Fibroblast of the conjunctiva (primary cell): ENCODE measurements around the gene TMEM151B.

ENCODE experiments used
- DNase-seq: peaks from one replicate; pipeline ENCODE4 v3.0.0-alpha.2; 2010; ENCODE audit warnings: low read depth

Gene TMEM151B

GRCh38 chr6:44232676-44233566 lies 37.3 kb upstream of the TMEM151B start:
- no peak for DNase-seq

GRCh38 chr6:44233567-44234100 lies 36.6 kb upstream of the TMEM151B start:
- no peak for DNase-seq

DNA sequence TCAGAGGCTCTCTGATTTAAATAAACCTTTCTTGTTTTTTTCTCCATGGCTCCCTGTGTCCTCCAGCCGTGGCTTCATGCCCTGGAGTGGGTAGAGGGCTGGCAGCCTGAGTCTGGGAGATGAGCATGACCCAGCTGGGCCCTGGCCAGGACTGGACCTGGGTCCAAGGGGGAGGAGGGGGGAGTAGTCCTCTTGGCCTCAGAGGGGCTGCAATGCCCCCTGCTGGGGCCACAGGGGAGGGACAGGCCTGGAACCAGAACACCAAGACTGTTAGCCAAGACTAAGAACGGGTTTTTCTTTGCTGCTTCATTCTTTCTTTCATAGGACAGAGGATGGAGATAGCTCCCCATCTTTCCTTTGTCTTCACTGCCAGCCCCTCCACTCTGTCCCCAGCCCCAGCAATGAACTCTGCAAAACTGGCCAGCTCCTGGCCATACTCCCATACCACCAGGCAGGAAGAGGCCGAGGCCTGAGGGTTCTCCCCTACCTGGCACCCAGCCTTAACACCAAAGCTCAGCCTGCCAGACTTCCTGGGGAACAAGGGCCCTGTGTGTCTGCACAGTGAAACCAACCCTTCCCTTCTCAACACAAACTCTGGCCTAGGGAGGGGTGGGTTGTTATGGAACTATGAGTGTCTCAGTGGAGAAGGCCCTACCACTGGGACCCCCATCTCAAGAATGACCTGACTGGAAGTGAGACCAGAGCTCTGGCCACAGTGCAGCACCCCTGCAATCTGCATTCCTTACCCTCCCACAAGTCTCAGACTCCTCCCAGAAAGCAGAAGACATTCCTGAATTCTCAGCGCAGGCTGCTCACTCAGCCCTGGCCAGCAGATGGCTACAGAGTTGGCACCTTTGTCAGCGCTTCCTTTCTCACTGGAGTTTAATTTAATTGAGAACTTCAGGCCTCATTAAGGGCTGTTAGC lies 35.9 kb upstream of the TMEM151B start:
- DNase-seq: peak; percentile 63

DNA sequence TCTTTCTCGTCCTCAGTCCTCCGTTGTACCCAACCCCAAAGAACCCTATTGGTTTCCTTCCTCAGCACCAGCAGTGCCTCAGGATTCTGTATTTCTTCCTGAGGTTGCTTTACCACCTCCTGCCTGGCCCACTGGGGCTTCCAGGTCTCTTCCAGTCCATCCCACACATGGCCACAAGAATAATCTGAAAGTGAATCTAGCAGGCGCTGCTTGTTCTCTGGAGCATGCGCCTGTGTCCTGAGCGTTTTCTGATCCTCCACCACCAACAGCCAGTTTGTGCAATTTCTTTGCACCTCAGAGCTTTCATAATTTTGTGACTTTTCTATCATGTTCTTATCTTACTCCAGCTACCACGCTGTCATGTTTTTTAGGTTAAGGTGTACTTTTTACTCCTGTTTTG lies 35.0 kb upstream of the TMEM151B start:
- DNase-seq: no peak

GRCh38 chr6:44235891-44236516 lies 34.2 kb upstream of the TMEM151B start:
- no peak for DNase-seq

DNA sequence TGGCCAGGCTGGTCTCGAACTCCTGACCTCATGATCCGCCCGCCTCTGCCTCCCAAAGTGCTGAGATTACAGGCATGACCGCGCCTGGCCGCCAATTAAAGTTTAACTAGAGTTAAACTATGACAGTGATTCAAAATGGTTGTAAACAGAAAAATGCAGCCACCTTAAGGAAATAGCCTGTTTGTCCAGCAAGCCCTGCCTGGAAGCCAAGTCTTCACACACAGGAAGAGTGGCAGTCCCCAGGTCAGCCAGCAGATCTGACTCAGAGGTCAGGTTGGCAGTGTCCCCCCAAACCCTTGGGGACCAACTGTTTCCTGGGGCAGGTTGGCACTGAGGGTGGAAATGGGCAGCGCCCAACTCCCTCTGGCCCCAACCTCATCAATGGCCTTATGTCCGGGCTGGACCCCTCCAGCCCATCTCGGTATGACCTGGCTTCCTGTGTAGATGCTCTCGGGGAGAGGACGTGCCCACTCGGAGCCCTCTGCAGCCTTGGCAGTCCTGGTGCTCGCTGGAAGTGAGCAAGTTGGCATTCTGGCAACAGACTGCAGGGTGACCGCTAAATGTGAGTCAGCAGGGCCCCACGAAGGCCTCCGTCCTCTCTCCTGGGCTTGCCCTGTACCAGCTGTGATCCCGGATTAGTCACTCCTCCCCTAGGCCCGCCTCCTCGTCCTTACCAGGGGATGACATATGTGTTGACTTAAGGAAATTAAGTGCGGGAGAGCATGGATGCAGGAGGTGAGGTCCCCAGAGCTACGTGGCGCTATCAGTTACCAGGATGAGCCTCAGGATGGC lies 33.0 kb upstream of the TMEM151B start:
- DNase-seq: peak; percentile 86

DNA sequence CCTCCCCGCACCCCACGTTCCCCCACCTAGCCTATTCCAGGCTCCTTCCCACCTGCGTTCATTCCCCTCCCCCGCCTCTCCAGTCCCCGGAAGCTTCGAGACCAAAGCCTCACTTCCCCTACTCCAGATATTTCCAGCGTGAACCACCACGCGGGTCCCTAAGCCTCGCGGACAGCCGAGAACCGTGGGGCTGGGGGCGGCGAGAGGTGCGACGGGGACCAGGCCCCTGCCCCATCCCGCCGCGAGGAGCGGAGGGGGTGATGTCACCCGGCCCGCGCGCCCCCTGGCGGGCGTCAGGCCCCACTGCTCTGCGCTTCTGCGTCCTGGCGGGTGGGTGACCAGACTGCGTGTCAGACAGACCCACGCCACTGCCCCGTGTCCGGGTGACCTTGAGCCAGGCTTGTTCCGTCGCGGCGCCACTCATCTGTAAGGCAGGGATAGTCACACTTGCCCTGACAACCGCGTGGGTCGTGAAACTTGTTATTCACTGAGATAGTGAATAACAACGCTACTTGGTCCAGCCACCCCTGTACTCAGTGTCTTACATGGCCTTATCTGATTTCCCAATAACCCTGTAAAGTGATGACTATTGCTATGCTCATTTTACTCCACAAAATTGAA lies 32.3 kb upstream of the TMEM151B start:
- no peak for DNase-seq

DNA sequence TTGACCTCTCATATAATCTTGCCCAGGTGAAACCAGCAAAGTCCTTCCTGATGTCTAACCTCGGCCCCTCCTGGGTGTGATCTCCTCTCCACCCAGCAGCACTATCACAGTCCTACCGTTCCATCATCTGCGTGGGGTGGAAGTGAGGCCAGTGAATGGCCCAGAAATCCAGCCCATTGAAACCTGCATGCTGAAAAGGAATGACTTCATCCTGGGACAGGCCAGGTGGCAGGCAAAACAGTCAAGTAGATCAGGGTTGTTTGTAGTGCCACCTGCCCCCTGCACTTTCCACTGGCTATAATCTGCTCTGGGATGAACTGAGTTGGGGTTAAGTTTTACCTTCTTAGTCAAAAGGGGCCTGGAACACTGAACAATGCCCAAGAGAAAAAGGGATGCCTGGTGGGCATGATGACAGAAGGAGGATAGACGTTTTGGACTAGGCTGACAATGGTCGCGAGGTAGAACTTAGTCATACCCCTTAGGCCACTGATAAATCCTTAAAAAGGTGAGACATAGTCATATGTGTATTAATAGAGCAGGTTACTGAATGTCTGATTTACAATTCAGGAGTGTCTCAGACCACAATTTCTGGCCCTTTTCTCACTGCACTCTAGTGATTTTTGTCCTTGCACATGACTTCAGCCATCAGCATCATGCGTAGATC lies 31.4 kb upstream of the TMEM151B start:
- no peak for DNase-seq

DNA sequence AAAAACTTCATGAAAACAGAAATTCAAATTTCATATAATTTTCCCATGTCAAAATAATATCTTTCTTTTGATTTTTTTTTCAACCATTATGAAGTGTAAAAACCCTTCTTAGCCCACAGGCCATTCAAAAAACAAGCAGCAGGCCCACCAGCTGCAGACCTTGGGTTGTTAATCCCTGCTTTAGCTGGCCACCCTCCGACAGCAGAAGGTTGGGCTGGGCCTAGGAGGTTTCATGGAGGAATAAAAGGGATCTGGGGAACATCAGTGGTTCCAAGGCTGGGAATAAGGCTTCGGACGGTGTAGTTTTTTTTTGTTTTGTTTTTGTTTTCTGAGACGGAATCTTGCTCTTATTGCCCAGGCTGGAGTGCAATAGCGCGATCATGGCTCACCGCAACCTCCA lies 26.9 kb upstream of the TMEM151B start:
- no peak for DNase-seq

DNA sequence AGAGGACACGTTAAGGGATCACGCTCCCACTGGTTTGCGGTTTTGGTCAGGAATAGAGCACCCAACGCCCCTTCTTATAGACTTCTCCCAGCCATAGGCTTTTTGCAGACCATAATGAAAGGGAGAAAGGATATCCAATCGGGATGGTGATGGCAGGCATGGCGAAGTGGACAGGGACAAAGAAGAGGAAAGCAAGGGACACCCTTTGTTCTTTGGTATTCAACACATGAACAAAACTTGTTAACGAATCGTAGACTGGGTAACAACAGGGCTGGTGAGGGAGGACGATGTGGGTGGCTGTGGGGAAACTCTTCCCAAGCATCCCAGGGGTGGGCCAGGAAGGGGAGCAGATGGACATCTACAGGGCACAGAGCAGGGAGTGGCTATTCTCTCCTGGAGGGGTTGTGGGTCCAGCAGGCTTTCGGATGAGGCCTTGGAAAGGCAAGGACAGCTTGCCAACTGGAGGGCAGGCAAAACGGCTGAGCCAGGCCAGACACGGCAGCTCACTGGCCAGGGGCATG lies 24.8 kb upstream of the TMEM151B start:
- DNase-seq: no peak

GRCh38 chr6:44245912-44246662 lies 24.2 kb upstream of the TMEM151B start:
- no peak for DNase-seq

GRCh38 chr6:44246663-44247337 lies 23.4 kb upstream of the TMEM151B start, which contains the start of gene HSP90AB1:
Gene HSP90AB1 (plus strand): TSS chr6:44247101. CDS start chr6:44248630, 1,529 bp downstream.
- DNase-seq: peak; percentile 97

DNA sequence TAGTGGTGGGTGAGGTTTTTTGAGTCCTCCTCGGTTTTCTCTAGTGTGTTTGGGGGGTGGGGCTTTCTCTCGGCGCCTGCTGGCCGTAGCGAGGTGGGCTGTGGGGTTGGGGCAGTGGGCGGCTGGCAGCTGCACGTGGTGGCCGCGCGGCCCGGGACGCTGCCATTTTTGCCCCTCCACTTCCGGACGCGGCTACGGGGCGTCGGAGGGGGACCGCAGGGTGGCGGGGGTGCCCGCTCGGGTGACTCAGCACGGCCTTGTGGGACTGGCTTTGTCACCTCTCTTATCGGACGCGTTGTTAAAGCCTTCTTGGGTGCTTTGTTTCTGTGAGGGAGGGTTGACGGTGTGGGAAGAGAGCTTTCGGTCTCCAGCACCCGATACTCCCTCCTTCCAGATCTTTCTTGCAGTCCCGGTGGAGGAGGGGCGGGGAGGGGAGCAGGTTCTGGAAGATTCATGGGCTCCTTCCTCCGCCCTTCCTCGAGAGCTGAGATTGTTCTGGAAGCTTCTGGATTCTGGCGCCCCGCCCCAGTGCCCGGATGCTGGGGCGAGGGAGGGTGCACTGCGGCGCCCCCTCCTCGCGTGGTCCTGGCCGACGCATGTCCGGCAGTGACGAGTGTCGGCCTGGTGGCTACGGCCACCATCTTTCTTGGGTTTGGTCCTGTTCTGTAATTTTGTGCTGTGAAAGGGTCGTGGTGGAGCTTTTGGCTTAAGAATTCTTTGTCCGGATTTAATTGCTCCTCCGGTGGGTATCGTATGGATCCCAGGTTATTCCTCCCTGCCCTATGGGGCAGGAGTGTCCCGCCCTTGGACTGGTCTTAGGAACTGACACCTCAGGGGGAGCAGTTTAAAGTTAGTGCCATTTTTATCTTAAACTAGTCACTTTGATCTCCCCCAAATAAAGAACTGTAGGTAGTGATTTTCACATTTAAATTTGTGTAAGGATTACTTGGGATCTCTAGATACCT lies 22.6 kb upstream of the TMEM151B start:
- no peak for DNase-seq

- no peak for DNase-seq
Observed at GRCh38 chr6:44248579-44248978, 21.7 kb upstream of the TMEM151B start.

DNA sequence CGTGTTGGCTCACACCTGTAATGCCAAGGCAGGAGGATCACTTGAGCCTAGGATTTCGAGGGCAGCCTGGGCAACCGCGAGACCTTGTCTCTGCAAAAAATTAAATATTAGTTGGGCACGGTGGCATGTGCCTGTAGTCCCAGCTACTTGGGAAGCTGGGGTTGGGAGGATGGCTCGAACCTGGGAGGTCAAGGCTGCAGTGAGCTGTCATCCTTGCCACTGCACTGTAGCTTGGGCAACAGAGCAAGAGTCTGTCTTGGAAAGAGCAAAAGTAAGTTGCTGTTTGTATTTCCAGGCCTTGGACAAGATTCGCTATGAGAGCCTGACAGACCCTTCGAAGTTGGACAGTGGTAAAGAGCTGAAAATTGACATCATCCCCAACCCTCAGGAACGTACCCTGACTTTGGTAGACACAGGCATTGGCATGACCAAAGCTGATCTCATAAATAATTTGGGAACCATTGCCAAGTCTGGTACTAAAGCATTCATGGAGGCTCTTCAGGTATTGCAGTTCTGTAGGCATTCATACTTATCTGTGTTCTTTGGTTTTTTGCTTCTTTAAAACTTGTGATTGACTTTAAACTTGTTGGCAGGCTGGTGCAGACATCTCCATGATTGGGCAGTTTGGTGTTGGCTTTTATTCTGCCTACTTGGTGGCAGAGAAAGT lies 21.0 kb upstream of the TMEM151B start:
- no peak for DNase-seq

DNA sequence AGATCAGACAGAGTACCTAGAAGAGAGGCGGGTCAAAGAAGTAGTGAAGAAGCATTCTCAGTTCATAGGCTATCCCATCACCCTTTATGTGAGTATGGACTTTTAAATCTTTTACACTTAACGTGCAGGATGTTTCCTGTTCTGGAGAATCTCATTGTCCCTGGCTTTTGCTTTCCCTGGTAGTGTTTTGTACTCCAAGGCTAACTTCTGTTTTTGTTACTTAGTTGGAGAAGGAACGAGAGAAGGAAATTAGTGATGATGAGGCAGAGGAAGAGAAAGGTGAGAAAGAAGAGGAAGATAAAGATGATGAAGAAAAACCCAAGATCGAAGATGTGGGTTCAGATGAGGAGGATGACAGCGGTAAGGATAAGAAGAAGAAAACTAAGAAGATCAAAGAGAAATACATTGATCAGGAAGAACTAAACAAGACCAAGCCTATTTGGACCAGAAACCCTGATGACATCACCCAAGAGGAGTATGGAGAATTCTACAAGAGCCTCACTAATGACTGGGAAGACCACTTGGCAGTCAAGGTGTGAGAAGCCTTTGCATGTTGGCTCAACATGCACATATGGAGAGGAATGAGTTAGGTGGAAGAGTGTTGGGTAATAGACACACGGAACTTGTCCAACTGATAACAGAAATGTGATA lies 20.1 kb upstream of the TMEM151B start:
- no peak for DNase-seq
